Upper lobe of left lung (tissue), 4 donors: Measurements from ENCODE around the gene REC114.

Experiments used
- CTCF ChIP-seq, 6 experiments: fragments of 450-650 bp in 4 of 6; fragments of 200-600 bp in 2 of 6; sonication (generic) in 2 of 6; IDR thresholded peaks; one replicate each; pipeline ENCODE4 v1.5.1; 2016 to 2019; ENCODE audit warnings: antibody characterized with exemption in 6 of 6
- EP300 ChIP-seq, 4 donors: sonication (generic); formaldehyde crosslinking; IDR thresholded peaks; one replicate each; pipeline ENCODE4 v1.5.1; 2017; ENCODE audit warnings: antibody characterized with exemption in 4 of 4, control low read depth in 2 of 4
- POLR2A ChIP-seq, 4 donors: fragments of 450-650 bp; IDR thresholded peaks; one replicate each; pipeline ENCODE4 v1.5.1; 2016 to 2017; ENCODE audit warnings: antibody characterized with exemption in 4 of 4, mild to moderate bottlenecking in 2 of 4

DNA sequence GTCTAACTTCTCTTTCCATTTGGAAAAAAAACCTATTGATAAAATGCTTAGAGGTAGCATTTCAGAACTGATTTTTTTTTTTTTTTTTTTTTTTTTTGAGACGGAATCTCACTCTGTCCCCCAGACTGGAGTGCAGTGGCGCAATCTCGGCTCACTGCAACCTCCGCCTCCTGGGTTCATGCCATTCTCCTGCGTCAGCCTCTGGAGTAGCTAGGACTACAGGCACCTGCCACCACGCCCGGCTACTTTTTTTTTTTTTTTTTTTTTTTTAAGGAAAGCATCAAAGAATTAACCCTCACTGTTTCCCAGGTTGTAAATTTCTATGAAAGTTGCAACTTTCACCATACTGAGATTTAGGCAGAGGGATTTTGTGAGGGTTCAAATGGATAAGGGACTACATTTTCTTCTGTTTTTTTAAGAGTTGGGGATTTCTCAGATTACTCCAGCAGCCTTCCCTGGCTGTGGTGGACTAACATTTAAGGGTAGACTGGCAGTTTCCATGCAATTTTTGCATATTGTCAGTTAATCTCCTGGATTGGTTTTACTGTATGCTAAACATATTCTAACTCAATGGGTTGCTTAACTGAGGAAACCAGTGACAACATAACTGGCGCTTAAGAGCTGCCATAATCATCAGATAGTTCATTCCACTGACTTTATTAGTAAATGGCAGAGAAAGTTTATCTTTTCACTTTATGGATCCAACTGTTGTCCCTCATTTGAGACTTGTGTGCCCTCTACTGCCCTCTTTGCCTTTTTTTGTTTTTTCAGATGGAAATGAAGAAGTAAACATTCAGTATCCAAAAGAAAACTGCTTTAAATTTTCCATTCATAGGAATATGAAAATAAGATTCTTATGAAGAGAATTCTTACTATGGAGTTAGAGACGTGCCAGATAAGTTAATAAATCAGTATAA lies 96.5 kb downstream of the REC114 start:
- TF ChIP-seq CTCF (IDR thresholded peaks at IDR 0.05) (no peak), POLR2A (IDR thresholded peaks at IDR 0.05) (no peak), EP300 (IDR thresholded peaks at IDR 0.05) (no peak)
